AG10803 (cell line): ENCODE results near the gene HSPB6.
A peak's percentile ranks its signal among the peaks of the same experiment; 100 is the strongest.

ENCODE experiments used
- DNase-seq: peaks from one replicate; pipeline ENCODE4 v3.0.0; 2010; ENCODE audit warnings: low read depth
- H3K4me3 ChIP-seq: 2 replicates; pipeline ENCODE4 v1.5.1; 2011; ENCODE audit warnings: mild to moderate bottlenecking, low read length, control low read depth
- CTCF ChIP-seq: conservative IDR thresholded peaks from 2 replicates; pipeline ENCODE4 v1.5.1; 2011; ENCODE audit warnings: mild to moderate bottlenecking, low read length, control low read depth, inconsistent platforms

The HSPB6 gene

GRCh38 chr19:35757749-35758608, 1.1 kb upstream of the HSPB6 start, which contains the start of gene PROSER3:
PROSER3 (plus strand) TSS chr19:35758176; CDS start chr19:35758216, 40 bp downstream.
- DNase-seq, result peak; percentile 100
- peak within 1 kb of the TSS; percentile 100 for H3K4me3 ChIP-seq
- no peak for TF ChIP-seq CTCF

GRCh38 chr19:35757231-35757748, 461 bp upstream of the HSPB6 start:
- peak; percentile 88 for DNase-seq
- no peak for TF ChIP-seq CTCF
- H3K4me3 ChIP-seq, result peak overlapping the region; percentile 65

- no peak for TF ChIP-seq CTCF
- H3K4me3 ChIP-seq, result peak overlapping the region; percentile 65
- peak; percentile 76 for DNase-seq
These were observed 1.1 kb downstream of the HSPB6 start for GRCh38 chr19:35755550-35756376.

GRCh38 chr19:35755131-35755549, 1.7 kb downstream of the HSPB6 start:
- peak overlapping the region; percentile 65 for H3K4me3 ChIP-seq
- no peak for TF ChIP-seq CTCF
- DNase-seq, result no peak

- no peak overlapping the region for H3K4me3 ChIP-seq
- DNase-seq, result no peak
- no peak for TF ChIP-seq CTCF
These were observed 2.3 kb downstream of the HSPB6 start for GRCh38 chr19:35754370-35755130.

GRCh38 chr19:35753634-35754369, 3.0 kb downstream of the HSPB6 start:
- no peak overlapping the region for H3K4me3 ChIP-seq
- TF ChIP-seq CTCF, result no peak
- no peak for DNase-seq
